Left ventricle myocardium inferior (tissue), 1 donor: ENCODE results near the gene PPP1R18. TPM values are rescaled to one million over a fixed set of nuclear protein-coding genes. Genes with fewer than 3 reads are reported as not detected.

Experiments
- DNase-seq: peaks from one replicate; pipeline ENCODE4 v3.0.0-alpha.2; 2020
- H3K27ac ChIP-seq: fragments of 200-600 bp; replicated peaks from 2 replicates; pipeline ENCODE4 v1.8.0; 2021
- H3K27me3 ChIP-seq: fragments of 200-600 bp; 2 replicates; pipeline ENCODE4 v1.8.0; 2021; ENCODE audit warnings: low read depth
- H3K36me3 ChIP-seq: fragments of 200-600 bp; 2 replicates; pipeline ENCODE4 v1.8.0; 2021
- H3K4me1 ChIP-seq: fragments of 200-600 bp; 2 replicates; pipeline ENCODE4 v1.8.0; 2021
- H3K4me3 ChIP-seq: fragments of 200-600 bp; 2 replicates; pipeline ENCODE4 v1.8.0; 2021; ENCODE audit warnings: mild to moderate bottlenecking, moderate library complexity
- H3K9me3 ChIP-seq: fragments of 200-600 bp; replicated peaks from 2 replicates; pipeline ENCODE4 v1.8.0; 2021
- CTCF ChIP-seq: fragments of 200-600 bp; IDR thresholded peaks from 2 replicates; pipeline ENCODE4 v1.8.0; 2021; ENCODE audit warnings: antibody characterized with exemption, mild to moderate bottlenecking, borderline replicate concordance
- intact Hi-C: fragments of 100-400 bp; cut with micrococcal nuclease; formaldehyde crosslinking; loops from one replicate; pipeline ENCODE4 v1.11.0; 2022
- total RNA-seq: library from RNA; stranded (reverse); fragmentation: NEBNext Ultra II Directional; extraction: Animal tissue kit (Norgen Biotek cat#: 25700); gene quantifications from one replicate; pipeline ENCODE4 v1.2.1, GENCODE V29; 2021
- donor health status: DM: no; HTN: yes; CAD: no; lungs with severe emphysema.

The PPP1R18 gene
- total RNA-seq, 1 donor from 2014 or later, result 14.5 TPM

GRCh38 chr6:30657454-30657853, 29.0 kb downstream of the PPP1R18 start:
- Histone ChIP-seq H3K27ac (no peak overlapping the region), H3K36me3 (peaks cover 100% of the 10 kb centered on the region), H3K4me3 (no peak overlapping the region), H3K4me1 (no peaks in the 10 kb centered on the region), H3K27me3 (no peaks in the 10 kb centered on the region), H3K9me3 (no peaks in the 10 kb centered on the region)
- intact Hi-C loops, result no loop called here
- DNase-seq, result no peak
- TF ChIP-seq CTCF, result no peak

- TF ChIP-seq CTCF, result no peak
- no peaks in the 10 kb centered on the region for H3K9me3 ChIP-seq
- intact Hi-C loops, result no loop called here
- no peak for DNase-seq
- H3K27me3 ChIP-seq, result no peaks in the 10 kb centered on the region
- no peak overlapping the region for H3K27ac ChIP-seq
- no peaks in the 10 kb centered on the region for H3K4me1 ChIP-seq
- H3K4me3 ChIP-seq, result no peak overlapping the region
- H3K36me3 ChIP-seq, result peaks cover 100% of the 10 kb centered on the region
Observed at GRCh38 chr6:30656513-30656912, 29.9 kb downstream of the PPP1R18 start.

GRCh38 chr6:30655743-30656094, 30.7 kb downstream of the PPP1R18 start:
- no peak overlapping the region for H3K4me3 ChIP-seq
- H3K9me3 ChIP-seq, result no peaks in the 10 kb centered on the region
- H3K36me3 ChIP-seq, result peaks cover 100% of the 10 kb centered on the region
- H3K27me3 ChIP-seq, result no peaks in the 10 kb centered on the region
- DNase-seq, result no peak
- intact Hi-C loops, result no loop called here
- TF ChIP-seq CTCF, result no peak
- H3K27ac ChIP-seq, result no peak overlapping the region
- no peaks in the 10 kb centered on the region for H3K4me1 ChIP-seq

- Histone ChIP-seq H3K27ac (no peak overlapping the region), H3K4me3 (no peak overlapping the region), H3K4me1 (no peaks in the 10 kb centered on the region), H3K9me3 (no peaks in the 10 kb centered on the region), H3K27me3 (no peaks in the 10 kb centered on the region), H3K36me3 (peaks cover 99% of the 10 kb centered on the region)
- intact Hi-C loops, result no loop called here
- no peak for DNase-seq
- TF ChIP-seq CTCF, result no peak
Observed at GRCh38 chr6:30654798-30655742, 31.4 kb downstream of the PPP1R18 start.

- Histone ChIP-seq H3K9me3 (no peaks in the 10 kb centered on the region), H3K27me3 (no peaks in the 10 kb centered on the region), H3K36me3 (peaks cover 68% of the 10 kb centered on the region), H3K4me3 (no peak overlapping the region), H3K27ac (no peak overlapping the region), H3K4me1 (peaks cover 28% of the 10 kb centered on the region)
- DNase-seq, result no peak
- intact Hi-C loops, result no loop called here
- TF ChIP-seq CTCF, result no peak
Observed at GRCh38 chr6:30651143-30651542, 35.3 kb downstream of the PPP1R18 start.
